Chondrocyte (in vitro differentiated cells): Measurements from ENCODE around the gene PTPN4. TPM values are rescaled to one million over a fixed set of nuclear protein-coding genes. Genes with fewer than 3 reads are reported as not detected.

Experiments used
- DNase-seq: peaks from one replicate; pipeline ENCODE4 v3.0.0; 2021; ENCODE audit warnings: mixed read lengths, low spot score
- H3K27ac Mint-ChIP-seq: one replicate; pipeline ENCODE4 v1.8.0; 2021; ENCODE audit warnings: mild to moderate bottlenecking, moderate library complexity, mixed read lengths; ENCODE audit not compliant: unreplicated experiment
- H3K27me3 Mint-ChIP-seq: 2 replicates; pipeline ENCODE4 v1.8.0; 2021; ENCODE audit warnings: low read depth, mixed read lengths
- H3K36me3 Mint-ChIP-seq: 2 replicates; pipeline ENCODE4 v1.8.0; 2021; ENCODE audit warnings: low read depth, mixed read lengths
- H3K4me1 Mint-ChIP-seq: 2 replicates; pipeline ENCODE4 v1.8.0; 2021; ENCODE audit warnings: low read depth, mild to moderate bottlenecking, mixed read lengths
- H3K4me3 Mint-ChIP-seq: one replicate; pipeline ENCODE4 v1.8.0; 2021; ENCODE audit warnings: mild to moderate bottlenecking, moderate library complexity, mixed read lengths; ENCODE audit not compliant: unreplicated experiment
- H3K9me3 Mint-ChIP-seq: 2 replicates; pipeline ENCODE4 v1.8.0; 2021; ENCODE audit warnings: low read depth, mixed read lengths
- CTCF ChIP-seq: fragments of 200-600 bp; sonication (generic); IDR thresholded peaks from 2 replicates; pipeline ENCODE4 v1.5.0; 2021; ENCODE audit warnings: antibody characterized with exemption, mild to moderate bottlenecking, moderate library complexity
- total RNA-seq: library from RNA; stranded (reverse); gene quantifications from 3 replicates; pipeline ENCODE4 v1.2.1, GENCODE V29; 2021

The PTPN4 gene
- total RNA-seq, 1 donor from 2014 or later, result 24.2 TPM

DNA sequence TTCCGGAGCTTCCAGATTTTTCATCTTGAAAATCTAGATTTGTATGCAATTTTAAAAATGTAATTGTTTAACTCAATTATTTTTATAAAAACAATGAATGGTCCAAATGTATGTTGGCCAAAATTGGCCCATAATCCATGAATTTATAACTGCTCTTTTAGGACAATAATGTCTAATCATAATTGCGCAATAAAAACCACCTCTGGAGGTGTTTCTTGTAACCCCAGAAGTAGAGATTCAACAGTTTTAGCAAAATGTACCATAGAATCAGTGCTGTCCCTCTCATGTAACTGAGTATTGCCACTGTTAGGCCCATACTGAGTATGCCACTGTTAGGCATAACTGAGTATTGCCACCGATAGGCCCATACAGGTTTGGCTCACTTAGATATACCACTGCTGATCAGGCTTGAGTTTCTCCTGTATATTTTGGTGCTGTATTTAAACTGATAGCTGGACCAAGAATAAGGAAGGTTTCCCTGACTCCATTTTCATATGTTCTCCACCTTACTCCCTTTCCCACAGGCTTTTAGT lies 182.3 kb downstream of the PTPN4 start:
- no peak for TF ChIP-seq CTCF
- Mint-ChIP-seq H3K4me1 (peaks cover 4% of the 10 kb centered on the region), H3K36me3 (peaks cover under 1% of the 10 kb centered on the region), H3K4me3 (no peak overlapping the region), H3K27me3 (no peaks in the 10 kb centered on the region), H3K27ac (no peak overlapping the region), H3K9me3 (no peaks in the 10 kb centered on the region)
- DNase-seq, result no peak

DNA sequence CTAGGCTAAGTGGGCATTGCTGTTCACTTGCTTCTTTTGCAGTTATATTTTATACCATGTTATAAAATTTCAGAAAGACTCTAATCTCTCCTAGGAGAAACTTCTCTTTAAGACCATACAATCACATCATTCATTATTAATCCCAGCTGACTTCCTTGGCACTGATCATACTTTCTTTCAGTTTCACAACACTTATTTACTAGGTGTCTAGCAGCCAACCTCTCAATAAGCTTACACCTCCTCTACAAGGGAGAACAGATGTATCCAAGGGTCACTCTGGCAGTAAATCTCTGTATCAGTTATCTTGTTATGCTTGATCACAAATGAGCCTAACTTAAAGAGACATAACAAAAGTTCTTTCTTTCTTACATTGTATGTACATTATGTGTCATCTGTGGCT lies 183.3 kb downstream of the PTPN4 start:
- no peak for DNase-seq
- Mint-ChIP-seq H3K9me3 (no peaks in the 10 kb centered on the region), H3K36me3 (peaks cover 4% of the 10 kb centered on the region), H3K4me1 (peaks cover 4% of the 10 kb centered on the region), H3K27ac (no peak overlapping the region), H3K4me3 (no peak overlapping the region), H3K27me3 (no peaks in the 10 kb centered on the region)
- TF ChIP-seq CTCF, result no peak

- DNase-seq, result no peak
- H3K9me3 Mint-ChIP-seq, result no peaks in the 10 kb centered on the region
- no peak for TF ChIP-seq CTCF
- H3K4me3 Mint-ChIP-seq, result no peak overlapping the region
- no peak overlapping the region for H3K27ac Mint-ChIP-seq
- no peaks in the 10 kb centered on the region for H3K27me3 Mint-ChIP-seq
- H3K36me3 Mint-ChIP-seq, result peaks cover 10% of the 10 kb centered on the region
- H3K4me1 Mint-ChIP-seq, result no peaks in the 10 kb centered on the region
Measured at GRCh38 chr2:119947535-119947934, 187.8 kb downstream of the PTPN4 start.

GRCh38 chr2:119950966-119951365 lies 191.2 kb downstream of the PTPN4 start:
- H3K9me3 Mint-ChIP-seq, result no peaks in the 10 kb centered on the region
- H3K27me3 Mint-ChIP-seq, result no peaks in the 10 kb centered on the region
- no peak overlapping the region for H3K4me3 Mint-ChIP-seq
- H3K27ac Mint-ChIP-seq, result no peak overlapping the region
- H3K36me3 Mint-ChIP-seq, result peaks cover 13% of the 10 kb centered on the region
- no peak for DNase-seq
- H3K4me1 Mint-ChIP-seq, result no peaks in the 10 kb centered on the region
- TF ChIP-seq CTCF, result no peak

DNA sequence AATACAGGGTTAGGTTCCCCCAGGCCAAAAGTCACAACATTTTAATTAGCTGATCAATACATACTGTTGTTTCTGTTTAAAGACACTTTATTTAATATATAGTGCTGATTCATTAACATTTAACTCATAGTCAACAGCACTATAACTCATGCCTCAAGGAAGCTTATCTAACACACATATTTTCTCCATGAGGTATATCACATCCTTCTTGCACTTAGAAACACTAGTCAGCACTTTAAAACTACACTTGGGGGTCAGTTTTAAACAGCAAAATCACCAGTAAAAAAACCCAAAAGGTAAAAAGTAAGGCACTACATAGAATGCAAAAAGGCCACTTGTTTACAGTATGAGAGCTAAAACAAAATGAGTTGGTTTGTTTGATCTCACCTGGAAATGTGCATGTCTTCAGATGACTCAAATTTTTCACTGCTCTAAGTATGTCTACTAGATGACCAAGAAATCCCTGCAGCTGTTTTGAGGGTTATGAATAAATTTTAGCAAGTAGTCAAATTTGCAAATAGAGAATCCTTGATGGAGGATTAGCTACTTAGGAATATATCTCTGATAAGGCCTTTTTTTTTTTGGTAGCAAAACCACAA lies 199.0 kb downstream of the PTPN4 start:
- Mint-ChIP-seq H3K36me3 (peaks cover 15% of the 10 kb centered on the region), H3K27ac (no peak overlapping the region), H3K27me3 (no peaks in the 10 kb centered on the region), H3K9me3 (peaks cover 2% of the 10 kb centered on the region), H3K4me3 (no peak overlapping the region), H3K4me1 (peaks cover 4% of the 10 kb centered on the region)
- no peak for TF ChIP-seq CTCF
- no peak for DNase-seq
